H9 (cell line): ENCODE measurements around the gene TBC1D25. TPM values are rescaled to one million over a fixed set of nuclear protein-coding genes. Genes with fewer than 3 reads are reported as not detected.

Source experiments
- DNase-seq: peaks from one replicate; pipeline ENCODE4 v3.0.0-alpha.2; 2017
- H2AFZ ChIP-seq: one replicate; pipeline ENCODE4 v1.6.1; 2013; ENCODE audit warnings: mild to moderate bottlenecking, low read length, control low read depth, moderate library complexity
- H2AK5ac ChIP-seq: 2 replicates; pipeline ENCODE4 v1.6.1; 2013; ENCODE audit warnings: low read length, control low read depth, mixed read lengths; ENCODE audit not compliant: insufficient read length
- H2BK120ac ChIP-seq: one replicate; pipeline ENCODE4 v1.6.1; 2013; ENCODE audit warnings: low read depth, mild to moderate bottlenecking, low read length, control low read depth, inconsistent platforms; ENCODE audit not compliant: poor library complexity, severe bottlenecking
- H2BK12ac ChIP-seq: 2 replicates; pipeline ENCODE4 v1.6.1; 2013; ENCODE audit warnings: low read length, control low read depth, mixed read lengths, low read depth; ENCODE audit not compliant: insufficient read length
- H2BK15ac ChIP-seq: 2 replicates; pipeline ENCODE4 v1.6.1; 2013; ENCODE audit warnings: low read depth, low read length, control low read depth
- H2BK20ac ChIP-seq: one replicate; pipeline ENCODE4 v1.6.1; 2013; ENCODE audit warnings: low read depth, mild to moderate bottlenecking, low read length, control low read depth, inconsistent platforms; ENCODE audit not compliant: poor library complexity, severe bottlenecking
- H2BK5ac ChIP-seq: 2 replicates; pipeline ENCODE4 v1.6.1; 2013; ENCODE audit warnings: low read length, control low read depth, mixed read lengths; ENCODE audit not compliant: insufficient read length
- H3K14ac ChIP-seq: 2 replicates; pipeline ENCODE4 v1.6.1; 2013; ENCODE audit warnings: low read length, control low read depth; ENCODE audit not compliant: insufficient read depth
- H3K18ac ChIP-seq: 2 replicates; pipeline ENCODE4 v1.6.1; 2013; ENCODE audit warnings: low read depth, mild to moderate bottlenecking, mixed read lengths, low read length, control low read depth; ENCODE audit not compliant: insufficient read length
- H3K23ac ChIP-seq: 2 replicates; pipeline ENCODE4 v1.6.1; 2013; ENCODE audit warnings: low read length, control low read depth, mixed read lengths, low read depth; ENCODE audit not compliant: insufficient read length
- H3K23me2 ChIP-seq: 2 replicates; pipeline ENCODE4 v1.6.1; 2013; ENCODE audit warnings: low read depth, mild to moderate bottlenecking, mixed read lengths, low read length, control low read depth; ENCODE audit not compliant: insufficient read length, poor library complexity, severe bottlenecking
- H3K27ac ChIP-seq: 2 replicates; pipeline ENCODE4 v1.5.1; 2013; ENCODE audit warnings: low read length, control low read depth, mixed read lengths, low read depth; ENCODE audit not compliant: insufficient read length
- H3K27me3 ChIP-seq: 2 replicates; pipeline ENCODE4 v1.6.1; 2013; ENCODE audit warnings: low read length, control low read depth, inconsistent platforms; ENCODE audit not compliant: insufficient read depth
- H3K4ac ChIP-seq: 2 replicates; pipeline ENCODE4 v1.6.1; 2013; ENCODE audit warnings: low read depth, mild to moderate bottlenecking, control low read depth, inconsistent platforms, low read length, moderate library complexity
- H3K4me1 ChIP-seq: 2 replicates; pipeline ENCODE4 v1.6.1; 2013; ENCODE audit warnings: low read length, control low read depth, inconsistent platforms; ENCODE audit not compliant: insufficient read depth
- H3K4me2 ChIP-seq: 2 replicates; pipeline ENCODE4 v1.6.1; 2013; ENCODE audit warnings: low read length, control low read depth, mixed read lengths; ENCODE audit not compliant: insufficient read length, insufficient read depth
- H3K56ac ChIP-seq: 2 replicates; pipeline ENCODE4 v1.6.1; 2013; ENCODE audit warnings: low read depth, mild to moderate bottlenecking, mixed read lengths, low read length, control low read depth; ENCODE audit not compliant: insufficient read length
- H3K79me1 ChIP-seq: 2 replicates; pipeline ENCODE4 v1.6.1; 2013; ENCODE audit warnings: low read depth, mild to moderate bottlenecking, moderate library complexity, low read length, control low read depth, inconsistent platforms; ENCODE audit not compliant: insufficient read depth, poor library complexity, severe bottlenecking
- H3K79me2 ChIP-seq: 2 replicates; pipeline ENCODE4 v1.6.1; 2013; ENCODE audit warnings: low read length, control low read depth, inconsistent platforms; ENCODE audit not compliant: insufficient read depth
- H3K9ac ChIP-seq: 2 replicates; pipeline ENCODE4 v1.6.1; 2013; ENCODE audit warnings: low read length, control low read depth, mixed read lengths; ENCODE audit not compliant: insufficient read length; ENCODE audit errors: extremely low read depth
- H3K9me3 ChIP-seq: one replicate; pipeline ENCODE4 v1.6.1; 2013; ENCODE audit warnings: low read depth, low read length, inconsistent platforms; ENCODE audit not compliant: control insufficient read depth
- H3T11ph ChIP-seq: one replicate; pipeline ENCODE4 v1.6.1; 2013; ENCODE audit warnings: mild to moderate bottlenecking, low read length, control low read depth, inconsistent platforms
- H4K20me1 ChIP-seq: one replicate; pipeline ENCODE4 v1.6.1; 2013; ENCODE audit not compliant: control insufficient read depth, insufficient read length, insufficient read depth
- H4K5ac ChIP-seq: 2 replicates; pipeline ENCODE4 v1.6.1; 2013; ENCODE audit warnings: low read depth, mild to moderate bottlenecking, mixed read lengths, low read length, control low read depth; ENCODE audit not compliant: insufficient read length
- H4K8ac ChIP-seq: replicated peaks from 2 replicates; pipeline ENCODE4 v1.6.1; 2013; ENCODE audit warnings: low read length, control low read depth, mixed read lengths, low read depth; ENCODE audit not compliant: insufficient read length
- H4K91ac ChIP-seq: 2 replicates; pipeline ENCODE4 v1.6.1; 2013; ENCODE audit warnings: low read depth, mild to moderate bottlenecking, moderate library complexity, mixed read lengths, low read length, control low read depth; ENCODE audit not compliant: insufficient read length
- H3K27ac Mint-ChIP-seq, 3 experiments: 2 replicates in 2 of 3; 3 replicates in 1 of 3; pipeline ENCODE4 v1.8.0; 2020 to 2021; ENCODE audit warnings: mixed read lengths in 3 of 3, mild to moderate bottlenecking in 1 of 3, moderate library complexity in 1 of 3
- H3K27me3 Mint-ChIP-seq: 2 replicates; pipeline ENCODE4 v1.8.0; 2021; ENCODE audit warnings: low read depth, mild to moderate bottlenecking, moderate library complexity, mixed read lengths
- H3K36me3 Mint-ChIP-seq, 3 experiments: 2 replicates in 2 of 3; 3 replicates in 1 of 3; pipeline ENCODE4 v1.8.0; 2020 to 2021; ENCODE audit warnings: low read depth in 3 of 3, mixed read lengths in 3 of 3; ENCODE audit not compliant: insufficient read depth in 1 of 3
- H3K4me1 Mint-ChIP-seq, 2 experiments: 2 replicates each; pipeline ENCODE4 v1.8.0; 2020; ENCODE audit warnings: mixed read lengths in 2 of 2
- H3K4me3 Mint-ChIP-seq, 2 experiments: 2 replicates in 1 of 2; 3 replicates in 1 of 2; pipeline ENCODE4 v1.8.0; 2020 to 2021; ENCODE audit warnings: mild to moderate bottlenecking in 2 of 2, mixed read lengths in 2 of 2, moderate library complexity in 1 of 2
- H3K9me3 Mint-ChIP-seq, 2 experiments: 2 replicates in 1 of 2; 3 replicates in 1 of 2; pipeline ENCODE4 v1.8.0; 2020; ENCODE audit warnings: mild to moderate bottlenecking in 2 of 2, mixed read lengths in 2 of 2, moderate library complexity in 1 of 2
- CTCF ChIP-seq: fragments of 200-600 bp; sonication (generic); conservative IDR thresholded peaks from 3 replicates; pipeline ENCODE4 v1.8.0; 2021; ENCODE audit warnings: antibody characterized with exemption, mild to moderate bottlenecking
- WGBS: extraction: QIAGEN DNeasy Blood & Tissue Kit; methylation state at CpG from one replicate; pipeline ENCODE4 v1.1.7; 2013; ENCODE audit warnings: missing lambda C conversion rate, low lambda C conversion rate, mixed read lengths; ENCODE audit not compliant: insufficient read length; ENCODE audit errors: extremely low coverage; 5-methylcytosine and 5-hydroxymethylcytosine counted together
- total RNA-seq: library from RNA; stranded (reverse); gene quantifications from 2 replicates; pipeline ENCODE4 v1.2.1, GENCODE V29; 2021

The TBC1D25 gene
- total RNA-seq, 1 experiment from 2014 or later, result 10.2 TPM

- Histone ChIP-seq H2AK5ac (no peak overlapping the region), H4K91ac (no peak overlapping the region), H3K79me1 (no peaks in the 10 kb centered on the region), H3K9ac (no peak overlapping the region), H3K27ac (no peak overlapping the region), H4K5ac (no peak overlapping the region), H3K9me3 (peaks cover 30% of the 10 kb centered on the region), H3K4me2 (no peak overlapping the region), H2BK15ac (no peak overlapping the region), H3K23ac (no peak overlapping the region), H3K79me2 (no peaks in the 10 kb centered on the region), H3K56ac (no peak overlapping the region), H2BK12ac (no peak overlapping the region), H2BK20ac (no peak overlapping the region), H2AFZ (no peak overlapping the region), H2BK5ac (no peak overlapping the region), H4K20me1 (no peaks in the 10 kb centered on the region), H3K23me2 (no peaks in the 10 kb centered on the region), H3K4ac (no peak overlapping the region), H3K4me1 (no peaks in the 10 kb centered on the region), H4K8ac (no peak overlapping the region), H3T11ph (no peak overlapping the region), H2BK120ac (no peak overlapping the region), H3K18ac (no peak overlapping the region), H3K27me3 (no peaks in the 10 kb centered on the region), H3K14ac (no peak overlapping the region)
- WGBS, result no CpG with 5 or more reads among the region's 19 CpGs
- no peak overlapping the region for H3K27ac Mint-ChIP-seq
- no peak for DNase-seq
- H3K4me1 Mint-ChIP-seq, result peaks cover 2 to 4% of the 10 kb centered on the region in 2 experiments; a peak in 3 of 4 replicates
- no peak overlapping the region for H3K4me3 Mint-ChIP-seq
- H3K9me3 Mint-ChIP-seq, result peaks cover 60 to 69% of the 10 kb centered on the region in 2 experiments
- H3K27me3 Mint-ChIP-seq, result no peaks in the 10 kb centered on the region; the same call in 1 of the 2 replicates
- no peak for TF ChIP-seq CTCF
- H3K36me3 Mint-ChIP-seq, result peaks cover 13 to 37% (median 31%) of the 10 kb centered on the region in 3 experiments
Observed at GRCh38 chrX:48600226-48600625, 60.7 kb downstream of the TBC1D25 start.
